GM23248 (cell line): Measurements from ENCODE around the gene SYNPO2. TPM values are rescaled to one million over a fixed set of nuclear protein-coding genes. Genes with fewer than 3 reads are reported as not detected.
A peak's percentile ranks its signal among the peaks of the same experiment; 100 is the strongest.

Experiments
- DNase-seq: peaks from one replicate; pipeline ENCODE4 v3.0.0-alpha.2; 2015
- H2AFZ ChIP-seq: fragments of 200-600 bp; sonication (generic); 2 replicates; pipeline ENCODE4 v1.6.1; 2016; ENCODE audit warnings: antibody characterized with exemption
- H3F3A ChIP-seq: fragments of 200-600 bp; sonication (generic); 2 replicates; pipeline ENCODE4 v1.6.1; 2016; ENCODE audit warnings: mild to moderate bottlenecking, antibody characterized with exemption, mixed run types; ENCODE audit not compliant: insufficient read depth
- H3K27ac ChIP-seq: fragments of 200-600 bp; sonication (generic); 2 replicates; pipeline ENCODE4 v1.5.1; 2016; ENCODE audit warnings: mild to moderate bottlenecking
- H3K27me3 ChIP-seq: fragments of 200-600 bp; sonication (generic); replicated peaks from 2 replicates; pipeline ENCODE4 v1.6.1; 2016; ENCODE audit warnings: mild to moderate bottlenecking; ENCODE audit not compliant: insufficient read depth
- H3K36me3 ChIP-seq: fragments of 200-600 bp; sonication (generic); 2 replicates; pipeline ENCODE4 v1.6.1; 2016; ENCODE audit warnings: low read depth, mild to moderate bottlenecking
- H3K4me1 ChIP-seq: fragments of 200-600 bp; sonication (generic); 2 replicates; pipeline ENCODE4 v1.6.1; 2016; ENCODE audit warnings: mild to moderate bottlenecking; ENCODE audit not compliant: insufficient read depth
- H3K4me2 ChIP-seq: fragments of 200-600 bp; sonication (generic); one replicate; pipeline ENCODE4 v1.6.1; 2016; ENCODE audit warnings: mild to moderate bottlenecking; ENCODE audit not compliant: unreplicated experiment
- H3K4me3 ChIP-seq: fragments of 200-600 bp; sonication (generic); 2 replicates; pipeline ENCODE4 v1.5.1; 2016; ENCODE audit warnings: mild to moderate bottlenecking
- H3K79me2 ChIP-seq: fragments of 200-600 bp; sonication (generic); 2 replicates; pipeline ENCODE4 v1.6.1; 2016; ENCODE audit warnings: mild to moderate bottlenecking; ENCODE audit not compliant: insufficient read depth
- H3K9ac ChIP-seq: fragments of 200-600 bp; sonication (generic); 2 replicates; pipeline ENCODE4 v1.6.1; 2016; ENCODE audit warnings: mild to moderate bottlenecking
- H3K9me2 ChIP-seq: fragments of 200-600 bp; sonication (generic); 2 replicates; pipeline ENCODE4 v1.6.1; 2016; ENCODE audit warnings: mixed run types, mild to moderate bottlenecking, moderate library complexity; ENCODE audit not compliant: insufficient read depth
- H3K9me3 ChIP-seq: fragments of 200-600 bp; sonication (generic); one replicate; pipeline ENCODE4 v1.6.1; 2017; ENCODE audit warnings: low read depth
- H4K20me1 ChIP-seq: fragments of 200-600 bp; sonication (generic); 2 replicates; pipeline ENCODE4 v1.6.0; 2016; ENCODE audit not compliant: insufficient read depth
- EZH2 ChIP-seq: fragments of 200-600 bp; sonication (generic); IDR thresholded peaks from 2 replicates; pipeline ENCODE4 v1.6.1; 2018; ENCODE audit warnings: antibody characterized with exemption, mild to moderate bottlenecking; ENCODE audit not compliant: insufficient read depth, poor library complexity, severe bottlenecking
- EZH2phosphoT487 ChIP-seq: fragments of 200-600 bp; sonication (generic); IDR thresholded peaks from 2 replicates; pipeline ENCODE4 v1.6.1; 2018; ENCODE audit warnings: antibody characterized with exemption, moderate library complexity, mild to moderate bottlenecking, low read depth; ENCODE audit not compliant: insufficient read depth
- WGBS, 2 experiments: methylation state at CpG; one replicate each; pipeline ENCODE4 v1.1.6; 2015 to 2017; ENCODE audit warnings: low lambda C conversion rate in 2 of 2, low coverage in 1 of 2; ENCODE audit errors: missing lambda C conversion rate in 2 of 2; 5-methylcytosine and 5-hydroxymethylcytosine counted together
- in situ Hi-C: fragments of 300-500 bp; cut with MboI; formaldehyde crosslinking; loops from 2 replicates; pipeline ENCODE4 v1.15.0; 2020
- polyA plus RNA-seq: library from polyadenylated mRNA; unstranded; fragments of >200 nt; fragmentation: Nextera tagmentation; extraction: Ambion mirVana; gene quantifications from 2 replicates; pipeline ENCODE4 v1.2.1, GENCODE V29; 2016
- total RNA-seq: library from RNA; depleted of rRNA; stranded (reverse); fragments of >200 nt; shearing (Covaris generic); gene quantifications from 2 replicates; pipeline ENCODE4 v1.2.3, GENCODE V29; 2014

The SYNPO2 gene
- total and polyA plus RNA-seq, 2 experiments from 2014 or later = 3.1 to 5.0 TPM

- Histone ChIP-seq H3K9me2 (no peaks in the 10 kb centered on the region), H3K4me1 (peaks cover 5% of the 10 kb centered on the region), H3K4me3 (no peak overlapping the region), H3K36me3 (no peaks in the 10 kb centered on the region), H3K4me2 (no peak overlapping the region), H3K27me3 (no peaks in the 10 kb centered on the region), H4K20me1 (no peaks in the 10 kb centered on the region), H3K9me3 (no peaks in the 10 kb centered on the region), H3K27ac (no peak overlapping the region), H2AFZ (no peak overlapping the region), H3F3A (peaks cover 9% of the 10 kb centered on the region), H3K79me2 (no peaks in the 10 kb centered on the region), H3K9ac (no peak overlapping the region)
- in situ Hi-C loops = no loop called here
- no peak for DNase-seq
- no peak for TF ChIP-seq EZH2
- TF ChIP-seq EZH2phosphoT487 = no peak
- 72 to 75% methylated on average over 7 of the region's 7 CpGs for WGBS, 2 experiments
Observed at GRCh38 chr4:119010909-119011606, 122.4 kb downstream of the SYNPO2 start.

GRCh38 chr4:119011607-119011988 lies 122.9 kb downstream of the SYNPO2 start:
- DNase-seq = no peak
- H2AFZ ChIP-seq = no peak overlapping the region
- no peaks in the 10 kb centered on the region for H3K36me3 ChIP-seq
- no peak overlapping the region for H3K9ac ChIP-seq
- H3K4me3 ChIP-seq = no peak overlapping the region
- no peaks in the 10 kb centered on the region for H3K79me2 ChIP-seq
- H4K20me1 ChIP-seq = no peaks in the 10 kb centered on the region
- 95 to 100% methylated on average over 1 of the region's 1 CpG for WGBS, 2 experiments
- peaks cover 15% of the 10 kb centered on the region for H3F3A ChIP-seq
- in situ Hi-C loops = no loop called here
- H3K4me1 ChIP-seq = peaks cover 11% of the 10 kb centered on the region
- no peaks in the 10 kb centered on the region for H3K9me2 ChIP-seq
- no peak overlapping the region for H3K4me2 ChIP-seq
- no peaks in the 10 kb centered on the region for H3K27me3 ChIP-seq
- no peak for TF ChIP-seq EZH2
- TF ChIP-seq EZH2phosphoT487 = no peak
- H3K27ac ChIP-seq = no peak overlapping the region
- H3K9me3 ChIP-seq = no peaks in the 10 kb centered on the region

GRCh38 chr4:119014658-119015057 lies 126.0 kb downstream of the SYNPO2 start:
- H4K20me1 ChIP-seq = no peaks in the 10 kb centered on the region
- H3K4me2 ChIP-seq = no peak overlapping the region
- in situ Hi-C loops = no loop called here
- no peaks in the 10 kb centered on the region for H3K9me3 ChIP-seq
- H2AFZ ChIP-seq = no peak overlapping the region; the same call in 1 of the 2 replicates
- 73 to 86% methylated on average over 2 of the region's 2 CpGs for WGBS, 2 experiments
- no peak for TF ChIP-seq EZH2phosphoT487
- no peak for TF ChIP-seq EZH2
- H3F3A ChIP-seq = peaks cover 23% of the 10 kb centered on the region
- H3K79me2 ChIP-seq = no peaks in the 10 kb centered on the region
- H3K4me1 ChIP-seq = peaks cover 23% of the 10 kb centered on the region
- DNase-seq = no peak
- H3K36me3 ChIP-seq = no peaks in the 10 kb centered on the region
- H3K27me3 ChIP-seq = no peaks in the 10 kb centered on the region
- H3K9me2 ChIP-seq = no peaks in the 10 kb centered on the region
- no peak overlapping the region for H3K4me3 ChIP-seq
- no peak overlapping the region for H3K9ac ChIP-seq
- no peak overlapping the region for H3K27ac ChIP-seq

GRCh38 chr4:119016636-119017035 lies 128.0 kb downstream of the SYNPO2 start:
- Histone ChIP-seq H3K9me2 (no peaks in the 10 kb centered on the region), H3K27ac (peak overlapping the region; percentile 67), H4K20me1 (no peaks in the 10 kb centered on the region), H3K36me3 (no peaks in the 10 kb centered on the region), H3K79me2 (no peaks in the 10 kb centered on the region), H3K4me3 (no peak overlapping the region), H3K9ac (peak overlapping the region; percentile 16; the same call in 1 of the 2 replicates), H3K4me1 (peaks cover 28% of the 10 kb centered on the region), H3K9me3 (no peaks in the 10 kb centered on the region), H3F3A (peaks cover 23% of the 10 kb centered on the region), H2AFZ (peak overlapping the region; percentile 42), H3K4me2 (peak overlapping the region; percentile 70), H3K27me3 (no peaks in the 10 kb centered on the region)
- DNase-seq = peak; percentile 80
- no peak for TF ChIP-seq EZH2phosphoT487
- TF ChIP-seq EZH2 = no peak
- in situ Hi-C loops = no loop called here
- WGBS, 2 experiments = 2 to 6% methylated on average over 2 of the region's 2 CpGs

- H3K79me2 ChIP-seq = no peaks in the 10 kb centered on the region
- no peaks in the 10 kb centered on the region for H3K27me3 ChIP-seq
- no peak for TF ChIP-seq EZH2phosphoT487
- no peak for TF ChIP-seq EZH2
- in situ Hi-C loops = no loop called here
- no peak overlapping the region for H3K9ac ChIP-seq
- H3K36me3 ChIP-seq = no peaks in the 10 kb centered on the region
- no peak overlapping the region for H3K4me2 ChIP-seq
- DNase-seq = no peak
- H3K4me1 ChIP-seq = peaks cover 28% of the 10 kb centered on the region
- H4K20me1 ChIP-seq = no peaks in the 10 kb centered on the region
- H3K9me2 ChIP-seq = no peaks in the 10 kb centered on the region
- 76 to 85% methylated on average over 2 of the region's 2 CpGs for WGBS, 2 experiments
- H3K9me3 ChIP-seq = no peaks in the 10 kb centered on the region
- H3K4me3 ChIP-seq = no peak overlapping the region
- peaks cover 23% of the 10 kb centered on the region for H3F3A ChIP-seq
- H2AFZ ChIP-seq = no peak overlapping the region
- no peak overlapping the region for H3K27ac ChIP-seq
Observed at GRCh38 chr4:119017636-119018035, 129.0 kb downstream of the SYNPO2 start.
